Measurements from ENCODE around the gene MIOX. TPM values are rescaled to one million over a fixed set of nuclear protein-coding genes. Genes with fewer than 3 reads are reported as not detected.
A peak's percentile ranks its signal among the peaks of the same experiment; 100 is the strongest.

MIOX gene
- total and polyA plus RNA-seq, 4 donors = 0.18 TPM; not detected in 3

- WGBS (ENCODE audit: insufficient coverage) = 75% methylated on average over 33 of the region's 35 CpGs
- peak in 2 of 6 donors; percentile 23 to 37 for DNase-seq (ENCODE audit: low read depth in 4 of 6, low spot score in 6 of 6)
- Histone ChIP-seq H3K36me3 (ENCODE audit: control insufficient read depth, insufficient read depth, low read length) (no peaks in the 10 kb centered on the region), H3K4me1 (ENCODE audit: control insufficient read depth, insufficient read depth, low read length) (peaks cover 15% of the 10 kb centered on the region), H3K27me3 (ENCODE audit: control insufficient read depth, insufficient read depth, low read length) (peaks cover 44% of the 10 kb centered on the region), H3K9me3 (ENCODE audit: control insufficient read depth, insufficient read depth, low read length) (no peaks in the 10 kb centered on the region), H3K27ac (ENCODE audit: low read depth, low read length) (no peak overlapping the region), H3K4me3 (ENCODE audit: low read depth, low read length) (no peak overlapping the region)
These were observed 4.3 kb upstream of the MIOX start for GRCh38 chr22:50482107-50483074.

GRCh38 chr22:50483106-50483505, 3.6 kb upstream of the MIOX start:
- no peaks in the 10 kb centered on the region for H3K9me3 ChIP-seq (ENCODE audit: control insufficient read depth, insufficient read depth, low read length)
- peaks cover 15% of the 10 kb centered on the region for H3K4me1 ChIP-seq (ENCODE audit: control insufficient read depth, insufficient read depth, low read length)
- peaks cover 44% of the 10 kb centered on the region for H3K27me3 ChIP-seq (ENCODE audit: control insufficient read depth, insufficient read depth, low read length)
- WGBS (ENCODE audit: insufficient coverage) = 78% methylated on average over 10 of the region's 10 CpGs
- no peaks in the 10 kb centered on the region for H3K36me3 ChIP-seq (ENCODE audit: control insufficient read depth, insufficient read depth, low read length)
- peak in 1 of 6 donors; percentile 12 for DNase-seq (ENCODE audit: low read depth in 4 of 6, low spot score in 6 of 6)
- no peak overlapping the region for H3K4me3 ChIP-seq (ENCODE audit: low read depth, low read length)
- H3K27ac ChIP-seq (ENCODE audit: low read depth, low read length) = no peak overlapping the region

- 92% methylated on average over 7 of the region's 8 CpGs for WGBS (ENCODE audit: insufficient coverage)
- no peaks in the 10 kb centered on the region for H3K36me3 ChIP-seq (ENCODE audit: control insufficient read depth, insufficient read depth, low read length)
- peaks cover 15% of the 10 kb centered on the region for H3K4me1 ChIP-seq (ENCODE audit: control insufficient read depth, insufficient read depth, low read length)
- no peak overlapping the region for H3K4me3 ChIP-seq (ENCODE audit: low read depth, low read length)
- no peak overlapping the region for H3K27ac ChIP-seq (ENCODE audit: low read depth, low read length)
- DNase-seq (ENCODE audit: low read depth in 4 of 6, low spot score in 6 of 6) = no peak
- peaks cover 43% of the 10 kb centered on the region for H3K27me3 ChIP-seq (ENCODE audit: control insufficient read depth, insufficient read depth, low read length)
- no peaks in the 10 kb centered on the region for H3K9me3 ChIP-seq (ENCODE audit: control insufficient read depth, insufficient read depth, low read length)
These were observed 3.1 kb upstream of the MIOX start for GRCh38 chr22:50483556-50483955.

GRCh38 chr22:50483977-50484853, 2.4 kb upstream of the MIOX start:
- DNase-seq (ENCODE audit: low read depth in 4 of 6, low spot score in 6 of 6) = no peak
- WGBS (ENCODE audit: insufficient coverage) = 86% methylated on average over 29 of the region's 31 CpGs
- H3K36me3 ChIP-seq (ENCODE audit: control insufficient read depth, insufficient read depth, low read length) = no peaks in the 10 kb centered on the region
- H3K9me3 ChIP-seq (ENCODE audit: control insufficient read depth, insufficient read depth, low read length) = no peaks in the 10 kb centered on the region
- H3K27me3 ChIP-seq (ENCODE audit: control insufficient read depth, insufficient read depth, low read length) = peaks cover 39% of the 10 kb centered on the region
- no peak overlapping the region for H3K4me3 ChIP-seq (ENCODE audit: low read depth, low read length)
- no peak overlapping the region for H3K27ac ChIP-seq (ENCODE audit: low read depth, low read length)
- peaks cover 15% of the 10 kb centered on the region for H3K4me1 ChIP-seq (ENCODE audit: control insufficient read depth, insufficient read depth, low read length)

GRCh38 chr22:50485221-50486131, 1.2 kb upstream of the MIOX start:
- no peak for DNase-seq (ENCODE audit: low read depth in 4 of 6, low spot score in 6 of 6)
- peaks cover 15% of the 10 kb centered on the region for H3K4me1 ChIP-seq (ENCODE audit: control insufficient read depth, insufficient read depth, low read length)
- WGBS (ENCODE audit: insufficient coverage) = 70% methylated on average over 27 of the region's 29 CpGs
- H3K27ac ChIP-seq (ENCODE audit: low read depth, low read length) = no peak overlapping the region
- no peak overlapping the region for H3K4me3 ChIP-seq (ENCODE audit: low read depth, low read length)
- H3K27me3 ChIP-seq (ENCODE audit: control insufficient read depth, insufficient read depth, low read length) = peaks cover 26% of the 10 kb centered on the region
- H3K36me3 ChIP-seq (ENCODE audit: control insufficient read depth, insufficient read depth, low read length) = no peaks in the 10 kb centered on the region
- no peaks in the 10 kb centered on the region for H3K9me3 ChIP-seq (ENCODE audit: control insufficient read depth, insufficient read depth, low read length)

DNA sequence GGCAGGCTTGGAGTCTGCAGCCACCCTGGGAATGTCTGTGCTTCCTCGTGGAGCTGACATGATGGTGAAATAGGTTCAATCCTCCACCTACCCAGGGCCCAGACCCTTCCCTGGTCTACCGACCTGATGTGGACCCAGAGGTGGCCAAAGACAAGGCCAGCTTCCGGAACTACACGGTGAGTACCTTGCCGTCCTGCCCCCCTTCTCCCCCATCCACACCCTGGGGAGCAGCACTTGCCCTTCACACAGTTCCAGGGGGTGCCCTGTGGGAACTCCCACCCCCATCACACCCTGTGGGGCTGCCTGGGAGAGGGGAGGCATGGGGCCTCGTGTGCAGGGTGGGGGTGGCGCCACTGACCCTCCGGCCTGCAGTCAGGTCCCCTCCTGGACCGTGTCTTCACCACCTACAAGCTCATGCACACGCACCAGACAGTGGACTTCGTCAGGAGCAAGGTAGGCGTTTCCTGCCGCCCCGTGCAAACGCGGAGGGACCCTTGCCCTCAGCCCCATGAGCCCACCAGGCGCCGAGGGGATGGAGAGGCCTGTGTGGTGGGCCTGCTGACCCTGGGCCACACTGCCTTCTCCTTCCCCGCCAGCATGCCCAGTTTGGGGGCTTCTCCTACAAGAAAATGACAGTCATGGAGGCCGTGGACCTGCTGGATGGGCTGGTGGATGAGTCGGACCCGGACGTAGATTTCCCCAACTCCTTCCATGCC, 789 bp downstream of the MIOX start:
- no peak for DNase-seq (ENCODE audit: low read depth in 4 of 6, low spot score in 6 of 6)
- WGBS (ENCODE audit: insufficient coverage) = 84% methylated on average over 21 of the region's 23 CpGs
- no peak overlapping the region for H3K4me3 ChIP-seq (ENCODE audit: low read depth, low read length)
- H3K4me1 ChIP-seq (ENCODE audit: control insufficient read depth, insufficient read depth, low read length) = peaks cover 6% of the 10 kb centered on the region
- peaks cover 9% of the 10 kb centered on the region for H3K27me3 ChIP-seq (ENCODE audit: control insufficient read depth, insufficient read depth, low read length)
- H3K36me3 ChIP-seq (ENCODE audit: control insufficient read depth, insufficient read depth, low read length) = no peaks in the 10 kb centered on the region
- H3K27ac ChIP-seq (ENCODE audit: low read depth, low read length) = no peak overlapping the region
- no peaks in the 10 kb centered on the region for H3K9me3 ChIP-seq (ENCODE audit: control insufficient read depth, insufficient read depth, low read length)

- 75% methylated on average over 11 of the region's 18 CpGs for WGBS (ENCODE audit: insufficient coverage)
- Histone ChIP-seq H3K27ac (ENCODE audit: low read depth, low read length) (no peak overlapping the region), H3K4me3 (ENCODE audit: low read depth, low read length) (no peak overlapping the region), H3K9me3 (ENCODE audit: control insufficient read depth, insufficient read depth, low read length) (no peaks in the 10 kb centered on the region), H3K36me3 (ENCODE audit: control insufficient read depth, insufficient read depth, low read length) (no peaks in the 10 kb centered on the region), H3K4me1 (ENCODE audit: control insufficient read depth, insufficient read depth, low read length) (peaks cover under 1% of the 10 kb centered on the region), H3K27me3 (ENCODE audit: control insufficient read depth, insufficient read depth, low read length) (peaks cover 4% of the 10 kb centered on the region)
- no peak for DNase-seq (ENCODE audit: low read depth in 4 of 6, low spot score in 6 of 6)
These were observed 1.5 kb downstream of the MIOX start for GRCh38 chr22:50488006-50488677.

DNA sequence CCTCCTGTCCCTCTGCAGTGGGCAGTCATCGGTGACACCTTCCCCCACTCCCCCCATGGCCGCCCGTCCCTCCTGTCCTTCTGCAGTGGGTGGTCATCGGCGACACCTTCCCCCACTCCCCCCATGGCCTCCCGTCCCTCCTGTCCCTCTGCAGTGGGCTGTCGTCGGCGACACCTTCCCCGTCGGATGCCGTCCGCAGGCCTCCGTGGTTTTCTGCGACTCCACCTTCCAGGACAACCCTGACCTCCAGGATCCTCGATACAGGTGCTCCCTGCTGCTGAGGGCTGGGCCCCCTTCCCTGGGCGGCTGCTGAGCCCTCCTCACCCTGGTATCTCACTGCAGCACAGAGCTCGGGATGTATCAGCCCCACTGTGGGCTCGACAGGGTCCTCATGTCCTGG, 2.2 kb downstream of the MIOX start:
- Histone ChIP-seq H3K4me1 (ENCODE audit: control insufficient read depth, insufficient read depth, low read length) (no peaks in the 10 kb centered on the region), H3K36me3 (ENCODE audit: control insufficient read depth, insufficient read depth, low read length) (no peaks in the 10 kb centered on the region), H3K27ac (ENCODE audit: low read depth, low read length) (no peak overlapping the region), H3K27me3 (ENCODE audit: control insufficient read depth, insufficient read depth, low read length) (no peaks in the 10 kb centered on the region), H3K9me3 (ENCODE audit: control insufficient read depth, insufficient read depth, low read length) (no peaks in the 10 kb centered on the region), H3K4me3 (ENCODE audit: low read depth, low read length) (no peak overlapping the region)
- no peak for DNase-seq (ENCODE audit: low read depth in 4 of 6, low spot score in 6 of 6)
- WGBS (ENCODE audit: insufficient coverage) = 78% methylated on average over 19 of the region's 19 CpGs

Data from spinal cord (tissue), 10 donors.